ENCODE data around the gene ALDH5A1.

ALDH5A1 gene

DNA sequence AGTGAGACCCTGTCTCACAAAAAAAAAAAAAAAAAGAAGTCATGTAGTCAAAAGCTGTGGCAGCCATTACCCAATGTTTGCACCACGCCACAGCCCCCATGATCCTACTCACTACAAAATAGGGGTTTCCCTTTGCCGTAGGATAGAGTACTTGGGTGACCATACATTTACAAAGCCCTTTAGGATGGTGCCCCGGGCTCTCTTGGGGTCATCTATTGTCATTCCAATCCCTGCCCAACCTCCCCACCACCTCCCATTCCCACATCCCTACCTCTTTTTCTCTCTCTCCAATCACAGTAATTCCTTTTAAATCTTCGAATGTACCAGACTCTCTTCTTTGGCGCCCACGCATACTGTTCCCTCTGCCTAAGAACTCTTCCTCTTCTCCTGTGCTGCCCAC lies 76.6 kb downstream of the ALDH5A1 start:
- no peak for DNase-seq

GRCh38 chr6:24574809-24575208 lies 80.0 kb downstream of the ALDH5A1 start:
- DNase-seq = no peak

- no peak for DNase-seq
These were observed 81.7 kb downstream of the ALDH5A1 start for GRCh38 chr6:24576447-24576846.

DNA sequence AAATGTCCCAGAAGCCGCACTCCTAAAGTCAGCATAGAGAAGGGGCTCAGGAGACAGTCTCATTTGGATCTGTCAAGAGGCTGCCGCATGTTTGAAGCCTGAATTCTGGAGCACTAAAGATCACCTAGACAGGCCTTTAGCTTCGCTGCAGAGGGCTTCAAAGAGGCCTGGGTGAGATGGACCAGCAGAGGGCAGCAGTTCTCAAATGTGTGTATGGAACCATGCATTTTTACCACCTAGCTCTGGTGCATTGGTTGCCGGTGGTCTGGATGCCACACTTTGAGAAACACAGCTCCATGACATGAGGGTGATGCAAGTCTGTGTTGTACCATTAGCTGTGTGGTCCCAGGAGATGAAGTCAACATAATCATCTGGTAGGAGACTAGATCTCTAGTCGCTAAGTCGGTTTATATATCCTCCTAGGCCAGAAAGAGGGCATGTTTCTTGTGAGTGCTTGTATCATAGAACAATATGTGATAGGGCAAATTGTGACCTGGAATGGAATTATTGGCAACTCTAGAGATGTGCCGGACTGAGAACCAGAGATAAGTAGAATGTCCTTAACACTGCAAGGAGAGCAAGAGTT lies 86.4 kb downstream of the ALDH5A1 start:
- DNase-seq = peak; percentile 57

GRCh38 chr6:24583463-24584381 lies 89.0 kb downstream of the ALDH5A1 start:
- DNase-seq = peak; percentile 47

- DNase-seq = no peak
These were observed 89.6 kb downstream of the ALDH5A1 start for GRCh38 chr6:24584382-24584720.

Measured in fibroblast of skin of abdomen (primary cell).